Ovary (tissue), 9 donors: Measurements from ENCODE around the gene FHAD1. TPM values are rescaled to one million over a fixed set of nuclear protein-coding genes. Genes with fewer than 3 reads are reported as not detected.

Experiments used
- DNase-seq, 5 donors: peaks; one replicate each; pipeline ENCODE4 v3.0.0-alpha.2; 2019 to 2020
- H3K27ac ChIP-seq, 2 donors: fragments of 200-600 bp; one replicate each; pipeline versions ENCODE4 v1.5.1 to v1.8.0; 2019 to 2022
- H3K27me3 ChIP-seq: fragments of 200-600 bp; one replicate; pipeline ENCODE4 v1.8.0; 2022
- H3K36me3 ChIP-seq: fragments of 200-600 bp; sonication (generic); one replicate; pipeline ENCODE4 v1.5.1; 2019
- H3K4me1 ChIP-seq: one replicate; pipeline ENCODE4 v1.8.1; 2013; ENCODE audit warnings: mild to moderate bottlenecking, moderate library complexity; ENCODE audit not compliant: insufficient read depth
- H3K4me3 ChIP-seq: fragments of 200-600 bp; sonication (generic); one replicate; pipeline ENCODE4 v1.5.1; 2017
- H3K9me3 ChIP-seq, 2 donors: fragments of 200-600 bp in 1 of 2; sonication (generic) in 1 of 2; one replicate each; pipeline versions ENCODE4 v1.5.1 to v1.8.1; 2013 to 2019; ENCODE audit warnings: mild to moderate bottlenecking in 1 of 2, moderate library complexity in 1 of 2
- CTCF ChIP-seq, 3 donors: fragments of 450-650 bp in 2 of 3; fragments of 200-600 bp in 1 of 3; IDR thresholded peaks; one replicate each; pipeline versions ENCODE4 v1.5.1 to v1.8.0; 2016 to 2022; ENCODE audit warnings: antibody characterized with exemption in 3 of 3, mild to moderate bottlenecking in 1 of 3
- EP300 ChIP-seq: sonication (generic); formaldehyde crosslinking; IDR thresholded peaks from one replicate; pipeline ENCODE4 v1.6.1; 2017; ENCODE audit warnings: antibody characterized with exemption
- POLR2A ChIP-seq: fragments of 450-650 bp; IDR thresholded peaks from one replicate; pipeline ENCODE4 v1.6.1; 2017; ENCODE audit warnings: antibody characterized with exemption, mild to moderate bottlenecking, moderate library complexity
- WGBS, 3 donors: extraction: QIAGEN DNeasy Blood & Tissue Kit in 1 of 3; methylation state at CpG; one replicate each; pipeline versions ENCODE4 v1.1.5 to v1.1.7; 2013 to 2017; 5-methylcytosine and 5-hydroxymethylcytosine counted together
- intact Hi-C, 4 donors: fragments of 100-400 bp; cut with DNase I; formaldehyde crosslinking; loops; one replicate each; pipeline versions ENCODE4 v1.11.0 to v1.15.1; 2022 to 2023
- polyA plus RNA-seq, 2 donors: library from polyadenylated mRNA; stranded (reverse); fragments of 200-250 nt in 1 of 2; fragments of 350-450 nt in 1 of 2; fragmentation: Illumina TruSeq in 1 of 2; extraction: RNeasy Lipid Tissue Mini Kit (QIAGEN cat#74804) in 1 of 2; gene quantifications; one replicate each; pipeline ENCODE4 v1.2.3, GENCODE V29; 2013 to 2014
- total RNA-seq, 7 donors: library from RNA; depleted of rRNA in 2 of 7; stranded (reverse); fragments of >200 nt in 2 of 7; fragmentation: NEBNext Ultra II Directional in 3 of 7; extraction: Animal tissue kit (Norgen Biotek cat#: 25700) in 3 of 7; gene quantifications; one replicate each; pipeline versions ENCODE4 v1.1.0 to v1.2.4, GENCODE V29; 2016 to 2023
- donor health status: DM: no; HTN: no; CAD: no; lungs with moderate emphysema.
- donor health status: DM: no; HTN: no; CAD: no.
- donor health status: Bipolar disorder and iron deficiency.
- donor health status: DM: yes; HTN: yes; CAD: no.
- donor health status: DM: no; HTN: no; CAD: no.
- donor health status: DM: yes; HTN: yes; CAD: no.

FHAD1 gene
- total and polyA plus RNA-seq, 9 donors, result 0.40 to 23.0 (median 1.4) TPM

- H3K36me3 ChIP-seq, result no peaks in the 10 kb centered on the region
- H3K9me3 ChIP-seq, result no peaks in the 10 kb centered on the region
- intact Hi-C loops, result loop anchor here (2.0 to 10.0 kb wide), 4 partner anchors 119 to 347 kb away; partner anchors contain the start of gene TMEM51 (in 4 of the 4)
- peak; percentile 58 to 75 (median 63) for DNase-seq
- H3K27me3 ChIP-seq, result no peaks in the 10 kb centered on the region
- H3K4me3 ChIP-seq, result no peak overlapping the region
- WGBS, 3 donors, result 30 to 31% (median 30%) methylated on average over 26 of the region's 26 CpGs
- H3K4me1 ChIP-seq, result peaks cover 1% of the 10 kb centered on the region
- no peak for TF ChIP-seq EP300
- no peak for TF ChIP-seq POLR2A
- TF ChIP-seq CTCF (IDR thresholded peaks at IDR 0.05), result peak in 2 of 3 donors; percentile 80 to 84
- no peak overlapping the region for H3K27ac ChIP-seq
These were observed 25.2 kb downstream of the FHAD1 start for GRCh38 chr1:15272009-15272781.

GRCh38 chr1:15272782-15273127 is 25.7 kb downstream of the FHAD1 start:
- intact Hi-C loops, result loop anchor here (2.0 to 10.0 kb wide), 4 partner anchors 120 to 348 kb away; partner anchors contain the start of gene TMEM51 (in 4 of the 4)
- WGBS, 3 donors, result 29 to 39% (median 32%) methylated on average over 7 of the region's 7 CpGs

GRCh38 chr1:15273274-15273673 is 26.3 kb downstream of the FHAD1 start:
- 85 to 94% (median 86%) methylated on average over 2 of the region's 2 CpGs for WGBS, 3 donors
- no peaks in the 10 kb centered on the region for H3K9me3 ChIP-seq
- H3K4me3 ChIP-seq, result no peak overlapping the region
- no peaks in the 10 kb centered on the region for H3K27me3 ChIP-seq
- peaks cover 1% of the 10 kb centered on the region for H3K4me1 ChIP-seq
- DNase-seq, result no peak
- no peak for TF ChIP-seq CTCF (IDR thresholded peaks at IDR 0.05)
- TF ChIP-seq EP300, result no peak
- TF ChIP-seq POLR2A, result no peak
- H3K36me3 ChIP-seq, result no peaks in the 10 kb centered on the region
- intact Hi-C loops, result loop anchor here (2.0 to 10.0 kb wide), 4 partner anchors 120 to 348 kb away; partner anchors contain the start of gene TMEM51 (in 4 of the 4)
- no peak overlapping the region for H3K27ac ChIP-seq

More at GRCh38 chr1:15272782-15273127, 25.7 kb downstream of the FHAD1 start:
- H3K27ac ChIP-seq, result no peak overlapping the region
- no peaks in the 10 kb centered on the region for H3K27me3 ChIP-seq
- no peaks in the 10 kb centered on the region for H3K9me3 ChIP-seq
- no peak for DNase-seq
- peak in 2 of 3 donors; percentile 0 to 44 for TF ChIP-seq CTCF (IDR thresholded peaks at IDR 0.05)
- TF ChIP-seq EP300, result no peak
- peaks cover 1% of the 10 kb centered on the region for H3K4me1 ChIP-seq
- no peaks in the 10 kb centered on the region for H3K36me3 ChIP-seq
- H3K4me3 ChIP-seq, result no peak overlapping the region

GRCh38 chr1:15275921-15276683 is 29.1 kb downstream of the FHAD1 start:
- intact Hi-C loops, result loop anchor here in 1 of 4 donors (10.0 kb wide), 1 partner anchor 351 kb away; no protein-coding TSS in a partner anchor
- Histone ChIP-seq H3K27me3 (no peaks in the 10 kb centered on the region), H3K4me3 (no peak overlapping the region), H3K4me1 (peaks cover 1% of the 10 kb centered on the region), H3K36me3 (no peaks in the 10 kb centered on the region), H3K9me3 (no peaks in the 10 kb centered on the region), H3K27ac (no peak overlapping the region)
- 80 to 87% (median 86%) methylated on average over 10 of the region's 10 CpGs for WGBS, 3 donors
- TF ChIP-seq CTCF (IDR thresholded peaks at IDR 0.05), result no peak
- no peak for TF ChIP-seq EP300
- TF ChIP-seq POLR2A, result no peak
- DNase-seq, result no peak
